IgD-negative memory B cell (primary cell): ENCODE data around the gene OLIG3. TPM values are rescaled to one million over a fixed set of nuclear protein-coding genes. Genes with fewer than 3 reads are reported as not detected.

ENCODE experiments used
- H3K27ac Mint-ChIP-seq, 3 donors: one replicate each; pipeline ENCODE4 v1.8.0; 2020 to 2022; ENCODE audit warnings: mild to moderate bottlenecking in 3 of 3, mixed read lengths in 3 of 3, moderate library complexity in 1 of 3
- H3K27me3 Mint-ChIP-seq: one replicate; pipeline ENCODE4 v1.8.0; 2021; ENCODE audit warnings: mixed read lengths
- H3K36me3 Mint-ChIP-seq: one replicate; pipeline ENCODE4 v1.8.0; 2020; ENCODE audit warnings: mild to moderate bottlenecking, mixed read lengths
- H3K4me1 Mint-ChIP-seq, 3 donors: one replicate each; pipeline ENCODE4 v1.8.0; 2020 to 2022; ENCODE audit warnings: mixed read lengths in 3 of 3, mild to moderate bottlenecking in 1 of 3
- H3K4me3 Mint-ChIP-seq, 4 donors: one replicate each; pipeline ENCODE4 v1.8.0; 2020 to 2022; ENCODE audit warnings: mild to moderate bottlenecking in 4 of 4, mixed read lengths in 4 of 4, moderate library complexity in 3 of 4
- H3K9me3 Mint-ChIP-seq, 3 donors: one replicate each; pipeline ENCODE4 v1.8.0; 2020 to 2021; ENCODE audit warnings: mixed read lengths in 3 of 3, mild to moderate bottlenecking in 1 of 3
- polyA plus RNA-seq: library from polyadenylated mRNA; unstranded; fragments of 300-500 nt; fragmentation: Illumina TruSeq; gene quantifications from one replicate; pipeline ENCODE4 v1.2.3, GENCODE V29; 2021

Gene OLIG3
- polyA plus RNA-seq, 1 donor from 2014 or later, result not detected

DNA sequence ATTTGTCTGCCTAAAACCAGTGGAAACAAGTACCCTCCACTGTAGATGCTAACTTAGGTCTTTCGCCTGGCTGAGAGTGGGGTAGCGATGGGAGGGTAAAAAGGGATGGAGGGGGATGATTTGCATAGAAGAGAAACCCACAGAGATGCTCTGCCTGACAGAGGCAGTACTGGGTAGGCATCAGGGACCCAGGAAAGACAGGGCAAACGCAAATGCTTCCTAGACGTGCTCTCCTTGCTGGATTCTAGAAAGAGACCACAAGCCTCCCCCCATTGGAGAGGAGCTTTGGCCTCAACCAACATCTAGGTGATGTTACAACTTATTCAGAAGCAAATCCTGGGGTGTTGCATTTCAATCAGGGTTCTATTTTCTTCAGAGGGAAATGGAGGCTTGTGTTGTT is 3.2 kb downstream of the OLIG3 start:
- H3K4me3 Mint-ChIP-seq, result peak overlapping the region in 1 of 4 donors; percentile 65
- H3K27ac Mint-ChIP-seq, result peak overlapping the region in 1 of 3 donors; percentile 89
- H3K36me3 Mint-ChIP-seq, result peaks cover 6% of the 10 kb centered on the region
- H3K27me3 Mint-ChIP-seq, result peaks cover 88% of the 10 kb centered on the region
- peaks cover 0 to 11% (median 0%) of the 10 kb centered on the region in 3 donors for H3K9me3 Mint-ChIP-seq
- H3K4me1 Mint-ChIP-seq, result peaks cover 4 to 28% (median 28%) of the 10 kb centered on the region in 3 donors

DNA sequence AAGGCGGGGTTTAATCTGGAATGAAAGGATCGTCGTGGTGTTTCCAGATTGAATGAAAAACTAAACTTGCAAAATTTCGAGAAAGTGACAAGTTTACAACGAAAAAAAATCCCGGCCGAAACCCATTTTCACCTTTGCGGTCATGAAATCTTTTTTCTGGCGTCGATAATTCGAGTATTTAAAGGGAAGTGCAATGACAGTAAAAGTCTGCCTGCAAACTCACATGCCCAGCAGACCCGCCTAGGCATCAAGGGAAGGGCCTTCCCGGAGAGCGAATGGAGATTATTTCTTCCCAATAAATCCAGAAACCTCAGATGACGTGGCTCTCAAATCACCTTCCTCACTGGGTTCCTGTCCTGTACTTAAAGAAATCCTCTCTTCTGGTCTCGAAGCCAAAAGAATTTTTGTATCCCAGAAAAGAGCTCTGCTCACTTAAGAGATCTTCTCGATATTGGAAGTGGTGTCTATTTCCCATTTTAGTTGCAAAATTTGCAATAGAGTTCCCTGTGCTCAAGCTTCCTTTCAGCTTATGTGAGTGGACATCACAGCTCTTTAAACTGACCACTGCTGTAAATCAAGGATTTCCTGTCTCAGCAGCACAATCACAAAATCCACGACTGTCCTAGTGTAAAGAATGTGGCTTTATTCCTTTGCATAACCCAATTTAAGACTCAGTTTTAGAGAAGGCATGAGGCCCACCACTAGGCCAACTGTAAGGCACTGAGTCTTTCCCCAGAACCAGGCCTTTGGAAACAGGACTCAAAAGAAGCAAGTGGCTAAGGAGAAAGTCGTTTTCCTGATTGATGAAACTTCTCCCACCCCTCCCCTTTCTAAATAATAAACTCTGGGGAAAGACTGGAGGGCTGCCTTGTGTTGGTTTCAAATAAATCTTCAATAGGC is 3.9 kb downstream of the OLIG3 start:
- Mint-ChIP-seq H3K27ac (peak overlapping the region in 2 of 3 donors; percentile 67 to 78), H3K4me3 (peak overlapping the region in 3 of 4 donors; percentile 17 to 84 (median 65)), H3K4me1 (peaks cover 4 to 26% (median 24%) of the 10 kb centered on the region in 3 donors), H3K27me3 (peaks cover 87% of the 10 kb centered on the region), H3K36me3 (peaks cover 6% of the 10 kb centered on the region), H3K9me3 (peaks cover 0 to 11% (median 0%) of the 10 kb centered on the region in 3 donors)

DNA sequence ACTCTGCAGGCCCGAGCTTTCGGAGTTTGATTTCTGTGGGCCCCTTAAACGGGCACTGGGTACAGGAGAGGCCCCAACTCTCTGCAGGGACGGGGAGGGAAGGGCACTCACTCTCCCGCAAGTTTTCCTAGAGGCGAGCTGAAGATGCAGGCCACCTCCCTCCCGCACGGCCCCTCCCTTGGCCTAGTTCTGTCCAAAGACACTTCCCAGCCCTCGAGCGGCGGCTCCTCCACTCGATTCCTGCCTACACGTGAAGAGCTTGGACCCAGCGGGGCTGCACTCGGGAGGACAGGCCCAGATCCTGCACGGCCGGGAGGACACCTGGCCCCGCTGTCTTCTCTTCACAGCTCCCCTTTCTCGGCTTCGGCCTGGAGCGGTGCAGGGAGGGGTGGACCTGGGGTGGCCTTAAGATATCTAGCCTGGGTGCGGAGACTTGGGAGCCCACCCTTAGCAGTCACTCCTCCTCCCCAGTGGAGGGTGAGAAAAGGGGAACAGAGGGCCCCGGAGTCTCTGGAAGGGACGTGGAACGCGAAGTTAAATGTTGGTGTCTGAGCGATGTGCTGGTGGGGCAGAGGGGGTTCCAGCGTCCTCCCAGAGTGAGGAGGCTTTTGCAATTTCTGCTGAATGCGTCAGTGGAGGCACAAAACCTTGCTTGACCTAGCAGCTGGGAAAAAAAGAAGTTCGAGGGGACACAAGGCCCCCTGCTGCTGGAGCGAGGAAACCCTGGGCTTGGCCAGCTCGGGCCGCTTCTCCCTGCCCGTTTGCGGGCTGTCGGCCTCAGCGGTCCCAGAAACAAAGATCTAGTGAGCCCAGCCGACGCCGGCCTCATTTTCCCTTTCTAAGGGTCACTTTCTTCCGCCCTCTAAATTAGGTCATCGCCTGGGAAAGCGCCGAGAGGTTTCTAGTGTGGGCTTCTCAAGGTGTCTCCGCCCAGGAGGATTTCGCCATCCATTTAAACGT is 4.9 kb downstream of the OLIG3 start:
- H3K27me3 Mint-ChIP-seq, result peaks cover 83% of the 10 kb centered on the region
- peaks cover 6% of the 10 kb centered on the region for H3K36me3 Mint-ChIP-seq
- H3K4me3 Mint-ChIP-seq, result peak overlapping the region in 3 of 4 donors; percentile 39 to 84 (median 65)
- peaks cover 3 to 23% (median 20%) of the 10 kb centered on the region in 3 donors for H3K4me1 Mint-ChIP-seq
- peak overlapping the region; percentile 71 to 82 (median 80) for H3K27ac Mint-ChIP-seq
- peaks cover 0 to 7% (median 0%) of the 10 kb centered on the region in 3 donors for H3K9me3 Mint-ChIP-seq

DNA sequence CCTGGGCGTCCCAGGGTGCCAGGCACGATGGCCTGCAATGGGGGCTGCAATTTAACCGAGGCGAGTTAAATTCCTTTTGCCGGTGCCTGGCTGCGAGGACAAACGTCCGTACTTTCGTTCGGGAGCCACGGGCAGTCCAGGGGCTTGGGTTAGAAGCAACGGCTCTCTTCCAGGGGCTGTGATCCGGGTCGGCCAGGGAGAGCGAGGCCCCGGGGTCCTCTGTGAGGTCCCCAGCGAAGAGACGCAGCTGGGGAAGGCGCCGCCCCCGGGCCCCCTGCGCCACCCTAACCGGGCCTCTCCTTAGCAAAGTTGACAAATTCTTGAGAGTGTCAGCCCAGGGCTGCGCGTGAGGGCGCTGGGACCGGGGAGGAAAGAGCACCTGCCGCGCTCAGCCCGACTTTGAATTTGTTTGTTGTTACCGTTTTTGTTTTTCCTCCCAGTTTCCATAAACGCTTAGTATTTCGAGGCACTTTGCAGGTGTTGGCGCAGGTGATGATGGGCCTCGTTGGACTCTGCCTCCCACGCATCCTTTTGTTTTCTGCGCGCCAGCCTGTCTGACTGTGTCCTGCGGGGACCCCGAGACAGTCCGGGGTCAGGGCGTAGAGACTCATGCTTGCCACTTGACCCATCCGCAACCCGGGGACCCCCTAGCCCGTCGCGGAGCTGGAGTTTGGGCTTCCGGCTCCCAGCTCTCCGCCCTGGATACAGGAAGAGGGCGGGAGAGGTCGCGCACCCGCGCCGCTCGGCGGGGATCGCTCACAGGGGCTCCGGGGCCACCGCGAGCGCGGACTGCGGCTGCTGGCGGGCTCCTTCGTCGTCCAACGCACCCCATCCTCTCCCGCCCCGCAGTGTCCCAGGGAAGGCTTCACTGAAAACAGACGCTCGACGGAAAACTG is 5.8 kb downstream of the OLIG3 start:
- H3K27me3 Mint-ChIP-seq, result peaks cover 79% of the 10 kb centered on the region
- peaks cover 3 to 20% (median 19%) of the 10 kb centered on the region in 3 donors for H3K4me1 Mint-ChIP-seq
- peaks cover 0 to 7% (median 0%) of the 10 kb centered on the region in 3 donors for H3K9me3 Mint-ChIP-seq
- peak overlapping the region; percentile 23 to 71 (median 57) for H3K27ac Mint-ChIP-seq
- H3K36me3 Mint-ChIP-seq, result peaks cover 3% of the 10 kb centered on the region
- H3K4me3 Mint-ChIP-seq, result peak overlapping the region in 3 of 4 donors; percentile 32 to 85 (median 65)

DNA sequence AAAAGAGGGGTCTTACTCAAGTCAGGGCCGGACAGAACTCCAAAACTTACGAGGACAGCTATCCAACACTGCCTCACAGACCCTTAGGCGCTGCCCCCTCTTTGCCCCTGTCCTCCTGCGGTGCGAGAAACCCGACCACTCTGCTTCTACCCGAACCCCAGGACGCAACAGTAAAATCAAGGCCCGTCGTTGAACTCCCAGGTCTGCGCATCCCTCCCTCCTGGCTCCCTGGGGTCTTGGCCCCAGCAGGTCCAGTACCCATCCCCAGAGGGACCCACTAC is 6.4 kb downstream of the OLIG3 start:
- Mint-ChIP-seq H3K27ac (peak overlapping the region in 1 of 3 donors; percentile 23), H3K27me3 (peaks cover 74% of the 10 kb centered on the region), H3K4me1 (peaks cover 3 to 19% (median 17%) of the 10 kb centered on the region in 3 donors), H3K4me3 (no peak overlapping the region), H3K36me3 (peaks cover 3% of the 10 kb centered on the region), H3K9me3 (peaks cover 0 to 6% (median 0%) of the 10 kb centered on the region in 3 donors)

DNA sequence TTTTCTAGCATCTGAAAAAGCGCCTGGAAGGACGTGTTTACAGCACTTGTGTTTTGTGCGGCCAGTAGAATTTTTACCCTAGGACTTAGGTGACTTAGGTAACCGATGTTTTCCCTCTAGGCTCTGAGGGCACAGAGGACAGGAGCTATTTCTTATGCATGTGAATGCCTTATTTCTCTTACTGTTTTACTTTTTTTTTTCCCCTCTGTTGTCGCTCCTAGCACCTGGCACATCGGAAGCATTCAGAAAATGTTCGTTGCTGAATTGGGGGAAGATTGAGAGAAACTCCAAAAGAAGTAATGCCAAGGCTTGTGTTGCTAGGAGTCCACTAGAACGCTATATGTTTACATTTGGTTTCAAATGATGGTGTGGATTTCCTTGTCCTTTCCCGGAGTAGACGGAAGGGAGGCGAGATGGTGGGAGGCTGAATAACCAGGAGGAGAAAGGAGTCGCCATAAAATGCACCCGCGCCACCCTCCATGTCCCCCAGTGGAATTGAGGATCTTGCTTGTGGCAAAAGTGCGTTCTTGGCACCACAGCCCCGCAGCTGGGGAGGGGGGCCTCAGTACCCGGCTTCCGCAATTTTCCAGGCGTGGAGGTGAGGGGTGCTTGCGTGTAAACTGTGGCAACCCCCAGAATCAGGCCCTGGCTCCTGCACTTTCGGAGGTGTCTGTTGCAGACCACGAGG is 6.9 kb downstream of the OLIG3 start:
- Mint-ChIP-seq H3K9me3 (peaks cover 0 to 3% (median 0%) of the 10 kb centered on the region in 3 donors), H3K27ac (peak overlapping the region in 1 of 3 donors; percentile 43), H3K36me3 (peaks cover 3% of the 10 kb centered on the region), H3K4me1 (peaks cover 3 to 14% (median 13%) of the 10 kb centered on the region in 3 donors), H3K27me3 (peaks cover 71% of the 10 kb centered on the region), H3K4me3 (peak overlapping the region in 3 of 4 donors; percentile 19 to 70 (median 46))

DNA sequence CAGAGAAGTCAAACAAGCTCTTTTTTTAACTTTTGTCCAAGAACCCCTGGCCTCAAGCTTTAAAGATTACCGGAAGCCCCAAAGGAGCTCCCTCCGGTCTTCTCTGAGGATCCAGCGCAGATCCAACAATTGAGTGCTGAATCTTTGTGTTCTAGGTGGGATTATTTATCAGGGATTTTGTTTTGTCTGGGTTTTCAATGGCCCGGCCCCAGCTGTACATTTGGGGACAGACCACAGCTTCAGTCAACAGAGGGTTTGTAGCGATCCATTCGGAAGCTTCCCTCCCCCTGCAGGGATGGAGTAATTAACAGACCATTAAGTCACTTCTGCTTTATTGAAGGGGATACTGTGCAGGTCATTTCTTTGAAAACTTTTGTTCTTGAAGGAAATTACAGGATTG is 7.8 kb downstream of the OLIG3 start:
- Mint-ChIP-seq H3K4me3 (no peak overlapping the region), H3K4me1 (peaks cover 3 to 14% (median 13%) of the 10 kb centered on the region in 3 donors), H3K27me3 (peaks cover 62% of the 10 kb centered on the region), H3K9me3 (peaks cover 0 to 3% (median 0%) of the 10 kb centered on the region in 3 donors), H3K27ac (no peak overlapping the region), H3K36me3 (peaks cover 3% of the 10 kb centered on the region)

DNA sequence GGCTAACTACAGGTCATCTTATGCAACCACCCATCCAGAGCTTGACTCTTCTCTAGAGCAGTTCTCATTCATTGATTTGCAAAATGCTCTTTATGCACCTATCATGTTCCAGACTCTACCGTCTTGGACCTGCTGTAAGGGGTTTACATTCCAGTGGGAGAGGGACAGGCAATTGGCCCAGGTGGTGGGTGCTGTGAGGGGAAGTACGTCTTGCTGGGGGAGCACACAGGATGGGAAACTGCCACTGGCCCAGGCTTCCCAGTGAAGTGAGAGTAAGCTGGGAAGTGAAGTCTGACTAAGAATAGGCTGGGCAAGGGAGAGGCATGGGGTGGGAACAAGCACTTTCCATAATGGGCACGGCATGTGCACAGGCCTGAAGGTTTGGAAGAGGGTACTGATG is 13.8 kb downstream of the OLIG3 start:
- H3K27ac Mint-ChIP-seq, result no peak overlapping the region
- no peak overlapping the region for H3K4me3 Mint-ChIP-seq
- no peaks in the 10 kb centered on the region for H3K4me1 Mint-ChIP-seq
- peaks cover 25% of the 10 kb centered on the region for H3K27me3 Mint-ChIP-seq
- H3K36me3 Mint-ChIP-seq, result no peaks in the 10 kb centered on the region
- peaks cover 0 to 1% (median 0%) of the 10 kb centered on the region in 3 donors for H3K9me3 Mint-ChIP-seq

DNA sequence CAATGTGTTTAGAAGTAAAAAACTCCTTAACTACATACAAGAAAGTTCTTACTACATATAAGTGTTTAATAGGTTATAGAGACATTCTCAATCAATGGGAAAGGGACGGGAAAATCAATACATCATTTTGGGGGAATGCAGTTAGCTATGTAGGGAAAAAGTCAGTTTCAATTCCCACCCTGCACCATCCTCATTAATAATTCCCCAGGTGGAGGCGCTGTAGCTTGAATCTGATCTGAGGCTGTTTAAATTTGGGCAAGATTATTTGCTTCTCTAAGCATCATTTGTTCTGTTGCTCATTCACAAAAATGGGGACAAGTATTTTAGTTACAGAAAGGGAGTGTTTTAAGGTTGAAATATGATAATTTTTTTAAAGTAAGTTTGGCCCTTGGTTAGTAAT is 19.1 kb downstream of the OLIG3 start:
- Mint-ChIP-seq H3K36me3 (no peaks in the 10 kb centered on the region), H3K27me3 (peaks cover 18% of the 10 kb centered on the region), H3K27ac (no peak overlapping the region), H3K4me3 (no peak overlapping the region), H3K4me1 (no peaks in the 10 kb centered on the region), H3K9me3 (peaks cover 0 to 1% (median 0%) of the 10 kb centered on the region in 3 donors)

DNA sequence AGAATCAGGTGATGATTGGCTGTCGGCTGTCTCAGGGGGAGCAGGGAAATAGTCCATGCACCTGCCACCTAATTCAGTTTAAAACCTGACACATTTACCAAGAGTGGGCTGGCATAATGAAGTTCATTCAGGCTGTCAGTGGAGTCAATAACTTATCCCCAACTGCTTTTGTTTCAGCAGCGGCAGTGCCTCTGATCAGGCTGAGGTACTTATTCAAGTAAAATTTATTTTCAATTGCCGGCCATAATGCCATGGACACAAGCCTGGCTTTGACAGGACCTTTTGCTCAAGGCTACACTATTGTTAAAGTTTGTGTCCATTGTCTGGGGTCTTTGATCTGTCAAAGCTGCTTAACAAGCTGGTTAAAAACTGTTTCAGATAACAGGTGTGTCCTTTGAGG is 20.6 kb downstream of the OLIG3 start:
- peaks cover 0 to 1% (median 0%) of the 10 kb centered on the region in 3 donors for H3K9me3 Mint-ChIP-seq
- H3K27me3 Mint-ChIP-seq, result peaks cover 13% of the 10 kb centered on the region
- H3K4me1 Mint-ChIP-seq, result no peaks in the 10 kb centered on the region
- no peak overlapping the region for H3K4me3 Mint-ChIP-seq
- no peak overlapping the region for H3K27ac Mint-ChIP-seq
- H3K36me3 Mint-ChIP-seq, result no peaks in the 10 kb centered on the region

DNA sequence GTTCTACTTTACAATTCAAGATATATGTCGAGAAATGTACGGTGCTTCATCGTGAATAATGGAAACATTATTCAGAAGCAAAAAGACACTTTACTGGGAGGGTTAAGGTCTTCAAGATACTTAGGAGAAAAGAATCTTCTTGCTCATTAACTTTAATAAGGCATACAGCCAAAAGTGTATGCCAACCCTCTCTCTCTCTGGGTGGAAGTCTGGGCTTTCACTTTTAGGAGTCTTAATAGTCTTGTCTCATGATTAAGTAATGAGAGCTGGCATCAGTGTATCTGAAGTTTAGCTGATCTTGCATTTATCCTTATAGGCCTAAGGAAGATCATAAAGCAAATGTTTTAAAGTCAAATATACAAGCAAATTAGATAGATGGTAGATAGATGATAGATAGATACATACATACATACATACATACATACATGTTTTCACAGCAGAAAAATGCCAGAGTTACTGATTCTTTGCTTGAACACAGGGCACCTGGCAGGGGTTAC is 21.5 kb downstream of the OLIG3 start:
- Mint-ChIP-seq H3K27ac (no peak overlapping the region), H3K9me3 (peaks cover 0 to 5% (median 1%) of the 10 kb centered on the region in 3 donors), H3K27me3 (peaks cover 13% of the 10 kb centered on the region), H3K4me3 (no peak overlapping the region), H3K4me1 (no peaks in the 10 kb centered on the region), H3K36me3 (no peaks in the 10 kb centered on the region)

DNA sequence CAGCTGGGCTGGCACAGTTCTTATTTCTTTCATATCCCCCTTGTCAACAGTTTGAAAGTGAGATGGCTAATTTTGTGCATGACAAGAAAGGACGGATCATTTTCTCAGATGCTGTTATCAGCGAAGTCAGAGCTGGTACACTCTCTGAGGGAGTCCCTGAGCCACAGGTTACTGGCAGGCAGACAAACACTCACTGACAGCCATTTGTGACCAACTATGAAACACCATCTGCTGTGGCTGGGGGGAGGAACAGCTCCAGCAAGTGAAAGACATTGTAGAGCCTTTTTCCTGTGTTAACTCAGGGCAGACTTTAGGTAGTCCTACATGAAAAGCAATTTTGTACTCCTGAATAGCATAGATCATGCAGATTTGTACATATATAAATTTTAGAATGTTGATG is 22.2 kb downstream of the OLIG3 start:
- Mint-ChIP-seq H3K27ac (no peak overlapping the region), H3K4me1 (no peaks in the 10 kb centered on the region), H3K27me3 (peaks cover 9% of the 10 kb centered on the region), H3K9me3 (peaks cover 0 to 5% (median 0%) of the 10 kb centered on the region in 3 donors), H3K4me3 (no peak overlapping the region), H3K36me3 (no peaks in the 10 kb centered on the region)

DNA sequence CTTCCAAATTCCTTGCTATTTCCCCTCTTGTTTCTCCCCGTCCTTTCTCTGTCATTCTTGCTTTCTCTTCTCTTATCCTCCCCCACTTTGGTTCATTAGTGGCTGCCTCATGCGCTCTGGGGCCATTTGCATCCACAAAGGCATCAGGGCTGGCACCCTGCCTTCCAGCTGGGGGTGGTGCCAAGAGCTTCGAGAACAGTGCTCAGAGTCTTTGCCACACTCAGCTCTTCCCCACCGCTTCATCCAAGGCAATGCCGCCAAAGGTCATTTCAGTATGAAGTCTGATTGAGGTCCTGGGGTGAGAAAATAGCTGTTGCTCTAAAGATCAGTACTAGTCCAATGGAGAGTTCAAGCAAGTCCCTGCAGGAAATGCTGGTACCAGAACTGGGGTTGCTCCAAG is 22.7 kb downstream of the OLIG3 start:
- Mint-ChIP-seq H3K27ac (no peak overlapping the region), H3K9me3 (peaks cover 0 to 5% (median 0%) of the 10 kb centered on the region in 3 donors), H3K36me3 (no peaks in the 10 kb centered on the region), H3K4me3 (no peak overlapping the region), H3K27me3 (peaks cover 7% of the 10 kb centered on the region), H3K4me1 (no peaks in the 10 kb centered on the region)
